LNCaP clone FGC (cell line): ENCODE measurements around the gene CPED1.
"Not testable (repeated sequence)": the region's sequence is repeated elsewhere in the genome, so short reads cannot be mapped to it uniquely, and the experiment has no call there.

Experiments used
- DNase-seq: peaks from one replicate; pipeline ENCODE4 v3.0.0-alpha.2; 2011; ENCODE audit warnings: low read depth
- H3K4me3 ChIP-seq: 2 replicates; pipeline ENCODE4 v1.5.1; 2011; ENCODE audit warnings: mild to moderate bottlenecking, low read depth, low read length, control low read depth
- TF ChIP-seq, protein P1 (sequence below): IDR thresholded peaks from 2 replicates; pipeline ENCODE4 v1.5.1; 2012; ENCODE audit warnings: mild to moderate bottlenecking; ENCODE audit not compliant: control insufficient read depth, insufficient read depth; ENCODE audit errors: extremely low read depth

CPED1 gene

DNA sequence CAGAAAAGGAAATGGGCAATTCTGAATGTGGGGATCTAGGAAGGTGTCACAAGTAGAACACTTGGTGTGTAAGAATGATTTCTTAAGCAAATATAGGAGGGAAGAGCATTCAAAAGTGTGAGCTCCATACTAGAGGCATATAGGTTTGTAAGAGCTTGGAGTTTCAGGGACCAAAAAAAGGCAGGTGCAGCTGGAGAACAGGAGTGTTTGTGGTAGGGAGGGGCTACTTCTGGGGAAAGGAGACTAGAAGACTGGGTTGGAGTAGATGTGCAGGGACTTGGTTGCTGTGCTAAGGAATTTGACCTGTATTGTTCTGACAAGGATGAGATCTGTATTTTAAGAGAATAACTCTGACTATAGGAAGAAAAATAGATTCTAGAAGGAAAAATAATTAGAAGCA, 46.4 kb downstream of the CPED1 start:
- TF ChIP-seq, protein P1, sequence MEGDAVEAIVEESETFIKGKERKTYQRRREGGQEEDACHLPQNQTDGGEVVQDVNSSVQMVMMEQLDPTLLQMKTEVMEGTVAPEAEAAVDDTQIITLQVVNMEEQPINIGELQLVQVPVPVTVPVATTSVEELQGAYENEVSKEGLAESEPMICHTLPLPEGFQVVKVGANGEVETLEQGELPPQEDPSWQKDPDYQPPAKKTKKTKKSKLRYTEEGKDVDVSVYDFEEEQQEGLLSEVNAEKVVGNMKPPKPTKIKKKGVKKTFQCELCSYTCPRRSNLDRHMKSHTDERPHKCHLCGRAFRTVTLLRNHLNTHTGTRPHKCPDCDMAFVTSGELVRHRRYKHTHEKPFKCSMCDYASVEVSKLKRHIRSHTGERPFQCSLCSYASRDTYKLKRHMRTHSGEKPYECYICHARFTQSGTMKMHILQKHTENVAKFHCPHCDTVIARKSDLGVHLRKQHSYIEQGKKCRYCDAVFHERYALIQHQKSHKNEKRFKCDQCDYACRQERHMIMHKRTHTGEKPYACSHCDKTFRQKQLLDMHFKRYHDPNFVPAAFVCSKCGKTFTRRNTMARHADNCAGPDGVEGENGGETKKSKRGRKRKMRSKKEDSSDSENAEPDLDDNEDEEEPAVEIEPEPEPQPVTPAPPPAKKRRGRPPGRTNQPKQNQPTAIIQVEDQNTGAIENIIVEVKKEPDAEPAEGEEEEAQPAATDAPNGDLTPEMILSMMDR, result no peak
- no peak overlapping the region for H3K4me3 ChIP-seq
- DNase-seq, result no peak

DNA sequence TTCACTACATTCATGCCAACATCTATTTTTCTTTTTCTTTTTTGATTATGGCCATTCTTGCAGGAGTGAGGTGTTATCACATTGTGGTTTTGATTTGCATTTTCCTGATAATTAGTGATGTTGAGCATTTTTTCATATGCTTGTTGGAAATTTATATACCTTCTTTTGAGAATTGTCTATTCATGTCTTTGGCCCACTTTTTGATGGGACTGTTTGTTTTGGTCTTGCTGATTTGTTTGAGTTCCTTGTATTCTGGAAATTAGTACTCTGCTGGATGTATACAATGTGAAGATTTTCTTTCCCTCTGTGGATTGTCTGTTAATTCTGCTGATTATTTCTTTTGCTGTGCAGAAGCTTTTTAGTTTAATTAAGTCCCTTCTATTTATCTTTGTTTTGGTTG, 48.3 kb downstream of the CPED1 start:
- not testable (repeated sequence) for DNase-seq, H3K4me3 ChIP-seq

DNA sequence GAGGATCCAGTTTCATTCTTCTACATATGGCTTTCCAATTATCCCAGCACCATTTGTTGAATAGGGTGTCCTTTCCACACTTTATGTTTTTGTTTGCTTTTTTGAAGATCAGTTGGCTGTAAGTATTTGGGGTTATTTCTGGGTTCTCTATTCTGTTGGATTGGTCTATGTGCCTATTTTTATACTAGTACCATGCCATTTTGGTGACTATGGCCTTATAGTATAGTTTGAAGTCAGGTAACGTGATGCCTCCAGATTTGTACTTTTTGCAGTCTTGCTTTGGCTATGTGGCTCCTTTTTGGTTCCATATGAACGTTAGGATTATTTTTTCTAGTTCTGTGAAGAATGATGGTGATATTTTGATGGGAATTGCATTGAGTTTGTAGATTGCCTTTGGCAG, 48.8 kb downstream of the CPED1 start:
- not testable (repeated sequence) for DNase-seq, H3K4me3 ChIP-seq

DNA sequence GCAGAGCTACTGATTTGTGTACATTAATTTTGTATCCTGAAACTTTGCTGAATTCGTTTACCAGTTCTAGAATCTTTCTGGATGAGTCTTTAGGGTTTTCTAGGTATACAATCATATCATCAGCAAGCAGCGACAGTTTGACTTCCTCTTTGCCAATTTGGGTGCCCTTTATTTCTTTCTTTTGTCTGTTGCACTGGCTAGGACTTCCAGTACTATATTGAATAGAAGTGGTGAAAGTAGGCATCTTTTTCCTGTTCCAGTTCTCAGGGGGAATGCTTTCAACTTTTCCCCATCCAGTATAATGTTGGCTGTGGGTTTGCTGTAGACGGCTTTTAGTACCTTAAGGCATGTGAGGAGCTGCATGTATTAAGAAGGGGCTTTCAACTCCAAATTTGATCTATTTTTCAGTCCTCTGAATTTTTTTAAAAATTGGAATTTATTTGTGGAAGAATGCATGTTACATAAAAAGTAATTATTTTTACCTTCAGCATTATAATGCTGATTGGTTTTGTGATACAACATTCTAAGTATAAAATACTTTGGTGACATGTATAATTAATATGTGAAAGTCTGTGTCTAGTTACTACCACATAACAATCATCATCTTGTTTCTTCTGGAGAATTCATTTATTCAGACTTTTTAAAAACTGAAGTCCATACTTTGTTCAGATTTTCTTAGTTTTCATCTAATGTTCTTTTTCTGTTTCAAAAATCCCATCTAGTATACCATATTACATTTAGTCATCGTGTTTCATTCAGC, 49.6 kb downstream of the CPED1 start:
- TF ChIP-seq, protein P1, result no peak
- H3K4me3 ChIP-seq, result no peak overlapping the region
- DNase-seq, result no peak

DNA sequence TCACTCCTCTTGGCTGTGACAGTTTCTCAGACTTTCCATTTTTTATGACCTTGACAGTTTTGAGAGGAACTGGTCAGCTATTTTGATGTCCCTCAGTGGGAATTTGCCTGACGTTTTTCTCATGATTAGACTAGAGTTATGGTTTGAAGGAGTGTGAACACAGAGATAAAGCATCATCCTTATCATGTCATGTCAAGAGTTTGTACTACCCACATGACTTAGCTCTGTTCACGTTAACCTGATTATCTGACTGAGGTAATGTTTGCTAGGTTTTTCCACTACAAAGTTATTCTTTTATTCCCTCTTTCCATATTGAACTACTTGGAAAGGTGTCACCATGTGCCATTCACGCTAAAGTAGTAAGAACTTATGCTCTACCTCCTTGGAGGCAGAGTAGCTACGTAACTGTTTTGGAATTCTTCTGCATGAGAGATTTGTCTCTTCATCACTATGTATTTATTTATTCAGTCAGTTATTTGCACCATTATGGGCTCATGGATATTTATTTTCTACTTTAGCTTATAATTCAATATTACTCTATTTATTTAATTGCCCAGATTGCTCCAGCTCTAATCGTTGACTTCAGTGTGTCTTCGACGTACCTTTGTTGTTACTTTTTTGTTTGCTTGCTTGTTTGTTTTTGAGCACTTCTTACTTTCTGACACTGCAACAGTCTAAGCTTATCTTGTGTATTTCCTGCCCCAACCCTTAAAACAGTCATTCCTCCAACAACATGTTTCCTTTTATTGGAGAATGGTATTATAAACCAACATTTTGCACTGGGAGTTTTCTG, 50.4 kb downstream of the CPED1 start:
- no peak for DNase-seq
- TF ChIP-seq, protein P1, result no peak
- H3K4me3 ChIP-seq, result no peak overlapping the region

DNA sequence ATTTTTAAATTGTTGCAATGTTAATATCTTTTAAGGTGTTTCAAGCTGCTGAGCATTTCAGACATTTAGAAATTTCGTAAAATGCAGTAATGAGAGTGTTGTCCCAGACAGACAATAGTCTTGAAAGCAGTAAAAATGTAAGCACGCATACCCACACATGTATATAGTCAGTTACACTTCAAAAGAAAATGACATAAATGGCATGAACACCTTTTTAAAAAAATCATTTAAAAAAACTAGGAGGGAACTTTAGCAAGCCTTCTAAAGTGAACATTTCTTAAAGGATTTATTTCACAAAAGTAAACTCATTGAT, 51.0 kb downstream of the CPED1 start:
- DNase-seq, result no peak
- no peak overlapping the region for H3K4me3 ChIP-seq
- TF ChIP-seq, protein P1, result no peak

DNA sequence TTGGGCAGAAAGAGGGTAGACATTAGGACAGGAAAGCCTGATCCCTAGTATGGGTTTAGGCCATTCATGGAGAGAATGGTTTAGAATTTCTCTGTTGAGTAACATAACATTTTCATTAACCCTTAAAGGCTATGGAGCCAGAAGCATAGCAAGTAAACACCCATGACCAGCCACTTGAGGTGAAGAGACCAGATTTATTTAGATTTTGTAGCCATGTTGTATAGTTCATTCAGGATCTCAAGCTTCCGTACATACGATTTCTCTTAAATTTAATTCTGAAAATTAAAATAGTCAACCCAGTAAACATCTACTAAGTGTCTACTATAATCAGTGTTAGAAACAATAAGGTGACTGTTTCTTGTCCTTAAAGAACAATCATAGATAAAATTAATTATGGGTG, 51.5 kb downstream of the CPED1 start:
- no peak overlapping the region for H3K4me3 ChIP-seq
- no peak for DNase-seq
- TF ChIP-seq, protein P1, result no peak
